GM13977 (cell line): ENCODE measurements around the gene PLA2R1.

Source experiments
- DNase-seq: peaks from one replicate; pipeline ENCODE4 v3.0.0; 2012; ENCODE audit warnings: low spot score
- in situ Hi-C: fragments of 300-500 bp; cut with MboI; formaldehyde crosslinking; loops from one replicate; pipeline ENCODE4 v1.12.0; 2022; ENCODE audit warnings: low sequenced_read_pairs, low pct_unique_long_range_greater_than_20kb, mixed read lengths, inconsistent platforms; ENCODE audit not compliant: unreplicated experiment
- TF ChIP-seq, protein P1 (sequence below): IDR thresholded peaks from 2 replicates; pipeline ENCODE4 v1.5.1; 2012; ENCODE audit warnings: mild to moderate bottlenecking, control low read depth; ENCODE audit not compliant: insufficient read depth; ENCODE audit errors: extremely low read depth, missing control alignments

The PLA2R1 gene

DNA sequence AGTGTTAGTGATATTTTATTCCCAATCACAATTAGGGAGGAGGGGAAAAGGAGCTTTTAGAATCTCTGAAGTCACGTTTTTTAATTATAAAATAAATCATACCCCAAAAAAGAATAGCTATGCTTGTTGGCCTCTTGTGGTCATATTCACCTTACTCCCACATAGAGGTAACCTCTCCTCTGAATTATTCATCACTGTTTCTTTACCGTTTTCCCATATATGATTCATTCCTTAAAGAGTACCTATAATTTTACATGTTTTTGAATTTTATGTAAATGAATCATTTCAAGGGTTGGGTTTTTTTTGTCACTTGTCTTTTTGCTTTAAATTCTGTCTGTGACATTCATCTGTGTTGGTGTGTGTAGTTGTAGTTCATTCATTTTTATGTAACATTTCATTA is 153.8 kb downstream of the PLA2R1 start:
- no peak for DNase-seq
- TF ChIP-seq, protein P1, sequence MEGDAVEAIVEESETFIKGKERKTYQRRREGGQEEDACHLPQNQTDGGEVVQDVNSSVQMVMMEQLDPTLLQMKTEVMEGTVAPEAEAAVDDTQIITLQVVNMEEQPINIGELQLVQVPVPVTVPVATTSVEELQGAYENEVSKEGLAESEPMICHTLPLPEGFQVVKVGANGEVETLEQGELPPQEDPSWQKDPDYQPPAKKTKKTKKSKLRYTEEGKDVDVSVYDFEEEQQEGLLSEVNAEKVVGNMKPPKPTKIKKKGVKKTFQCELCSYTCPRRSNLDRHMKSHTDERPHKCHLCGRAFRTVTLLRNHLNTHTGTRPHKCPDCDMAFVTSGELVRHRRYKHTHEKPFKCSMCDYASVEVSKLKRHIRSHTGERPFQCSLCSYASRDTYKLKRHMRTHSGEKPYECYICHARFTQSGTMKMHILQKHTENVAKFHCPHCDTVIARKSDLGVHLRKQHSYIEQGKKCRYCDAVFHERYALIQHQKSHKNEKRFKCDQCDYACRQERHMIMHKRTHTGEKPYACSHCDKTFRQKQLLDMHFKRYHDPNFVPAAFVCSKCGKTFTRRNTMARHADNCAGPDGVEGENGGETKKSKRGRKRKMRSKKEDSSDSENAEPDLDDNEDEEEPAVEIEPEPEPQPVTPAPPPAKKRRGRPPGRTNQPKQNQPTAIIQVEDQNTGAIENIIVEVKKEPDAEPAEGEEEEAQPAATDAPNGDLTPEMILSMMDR = no peak
- in situ Hi-C loops = no loop called here

DNA sequence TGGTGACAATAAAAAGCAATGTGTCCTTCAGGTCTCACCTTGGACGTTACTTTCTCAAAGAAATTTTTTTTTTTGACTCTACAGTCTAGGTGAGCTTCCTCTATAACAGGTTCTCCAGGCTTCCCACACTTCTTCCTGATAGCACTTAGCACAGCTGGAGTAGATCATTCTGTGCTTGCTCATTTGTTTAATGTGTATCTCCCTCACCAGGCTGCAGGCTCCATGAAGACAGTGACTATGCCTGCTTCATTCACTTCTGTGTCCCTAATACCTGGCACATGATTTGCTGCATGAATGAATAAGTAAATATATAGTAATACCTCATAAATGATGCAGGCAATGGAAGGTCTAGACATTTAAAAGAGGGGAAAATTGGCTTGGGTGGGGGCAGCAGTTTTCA is 154.5 kb downstream of the PLA2R1 start:
- TF ChIP-seq, protein P1 = no peak
- in situ Hi-C loops = no loop called here
- DNase-seq = no peak

DNA sequence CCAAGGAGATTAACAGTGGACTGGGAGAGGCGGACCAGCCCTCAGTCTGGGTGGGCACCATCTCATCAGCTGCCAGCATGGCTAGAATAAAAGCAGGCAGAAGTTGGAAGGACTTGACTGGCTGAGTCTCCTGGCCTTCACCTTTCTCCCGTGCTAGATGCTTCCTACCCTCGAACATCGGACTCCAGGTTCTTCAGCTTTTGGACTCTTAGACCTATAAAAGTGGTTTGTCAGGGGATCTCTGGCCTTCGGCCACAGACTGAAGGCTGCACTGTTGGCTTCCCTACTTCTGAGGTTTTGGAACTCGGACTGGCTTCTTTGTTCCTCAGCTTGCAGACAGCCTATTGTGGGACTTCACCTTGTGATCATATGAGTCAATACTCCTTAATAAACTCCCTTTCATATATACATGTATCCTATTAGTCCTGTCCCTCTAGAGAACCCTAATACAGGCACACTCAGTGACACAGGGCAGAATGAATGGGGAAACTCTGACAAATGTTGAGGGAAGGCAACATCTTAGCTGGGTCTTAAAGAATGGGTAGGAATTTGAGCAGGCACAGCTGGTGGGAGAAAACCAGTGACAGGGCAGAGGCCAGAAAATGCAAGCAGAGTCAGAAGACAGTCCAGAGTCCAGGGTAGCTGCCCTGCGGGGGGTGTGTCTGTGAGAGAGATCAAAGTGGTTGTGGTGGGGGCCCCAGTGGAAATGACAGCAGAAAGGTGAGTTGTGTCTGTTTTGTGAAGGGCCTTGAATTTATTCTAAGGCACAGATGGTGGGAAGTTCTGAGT is 156.3 kb downstream of the PLA2R1 start:
- TF ChIP-seq, protein P1 = no peak
- no peak for DNase-seq
- in situ Hi-C loops = no loop called here

DNA sequence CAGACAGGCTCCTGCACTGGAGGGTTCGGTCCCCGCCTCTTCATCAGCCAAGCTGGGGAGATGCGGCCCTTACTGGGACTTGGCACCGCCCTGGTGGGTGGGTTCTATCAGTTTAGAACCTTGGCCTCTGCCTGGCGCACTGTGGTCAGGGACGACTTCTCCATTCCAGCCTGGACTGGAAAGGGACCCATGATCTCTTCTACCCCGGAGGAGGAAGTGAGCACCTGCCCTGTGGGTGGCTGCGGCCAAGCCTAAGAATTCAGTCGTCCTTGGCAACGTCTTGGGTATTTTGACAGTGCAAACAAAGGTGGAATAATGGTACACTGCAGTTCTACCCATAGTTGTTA is 157.5 kb downstream of the PLA2R1 start:
- in situ Hi-C loops = no loop called here
- TF ChIP-seq, protein P1 = no peak
- peak; percentile 45 for DNase-seq

DNA sequence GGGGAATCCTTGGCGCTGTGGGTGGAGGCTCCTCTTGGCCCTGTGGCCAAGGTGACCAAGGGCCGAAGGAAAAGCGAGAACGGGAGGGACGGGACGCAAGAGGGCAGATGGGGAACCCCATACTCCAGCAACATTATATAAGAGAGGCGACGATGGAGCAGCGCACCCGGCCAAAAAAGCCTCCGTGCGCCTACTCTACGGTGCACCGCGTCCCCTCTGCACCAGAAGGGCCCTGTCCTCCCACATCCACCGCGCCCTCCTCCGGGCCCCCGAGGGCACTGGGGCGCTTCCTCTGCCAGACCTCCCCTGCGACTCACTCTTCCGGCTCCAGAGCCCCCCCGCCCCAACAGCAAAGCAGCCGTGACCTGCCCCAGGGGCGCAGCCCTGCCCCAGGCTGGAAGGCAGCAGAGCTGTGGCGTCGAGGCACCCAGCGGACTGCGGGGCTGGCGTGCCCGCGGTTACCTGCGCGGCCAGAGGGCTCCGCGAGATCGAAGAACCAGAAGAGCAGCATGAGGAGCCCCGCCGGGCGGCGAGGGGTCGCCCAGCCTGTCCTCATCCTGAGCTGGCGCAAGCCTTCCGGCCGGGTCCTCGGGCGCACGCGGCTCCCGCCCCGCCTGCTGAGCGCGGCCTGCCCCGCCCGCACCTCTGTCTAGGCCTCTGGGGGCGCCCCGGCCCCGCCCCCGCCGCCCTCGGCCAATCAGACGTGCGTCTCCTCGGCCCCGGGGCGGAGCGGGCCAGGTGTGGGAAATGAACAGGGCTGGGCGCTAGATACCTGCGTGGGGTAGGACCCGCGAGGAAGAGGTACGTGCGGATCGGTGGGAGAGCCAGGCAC is 158.1 kb downstream of the PLA2R1 start, which contains the start of gene LY75:
TSS of gene LY75 (minus strand) at position 630 of the 832 bp plus-strand sequence.
- TF ChIP-seq, protein P1 = no peak
- peak; percentile 91 for DNase-seq
- in situ Hi-C loops = no loop called here

DNA sequence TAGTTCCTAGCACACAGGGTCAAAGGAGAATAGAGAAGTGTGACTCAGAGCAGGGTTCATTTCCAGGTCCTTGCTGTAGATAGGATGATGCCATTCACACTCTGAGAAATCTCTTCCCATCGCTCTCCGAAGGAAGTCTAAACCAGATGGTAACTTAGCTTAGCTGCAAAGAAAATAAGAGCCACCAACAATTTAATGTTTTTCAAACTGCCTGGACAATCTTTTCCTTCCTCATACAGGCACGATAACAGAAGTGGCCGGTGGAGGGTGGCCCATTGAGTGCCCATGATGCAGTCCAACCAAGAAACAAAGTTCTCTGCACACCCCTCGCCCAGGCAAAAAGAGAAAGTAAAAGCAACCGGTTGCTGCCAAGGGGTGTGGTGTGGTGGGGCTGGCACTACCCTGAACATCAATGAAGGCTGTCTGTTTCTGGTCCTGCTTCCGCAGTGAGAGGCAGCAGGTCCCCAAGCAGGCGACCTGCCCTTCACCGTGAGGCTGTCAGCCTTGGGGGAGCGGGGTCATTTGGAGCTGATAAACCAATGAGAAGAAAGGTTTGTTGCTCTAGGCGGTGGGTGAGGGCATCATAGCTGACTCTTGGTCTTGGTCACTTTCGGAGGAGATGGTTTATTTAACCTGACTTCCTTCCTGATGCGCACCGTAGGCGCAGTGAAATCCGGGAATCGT is 158.8 kb downstream of the PLA2R1 start:
- TF ChIP-seq, protein P1 = no peak
- peak; percentile 35 for DNase-seq
- in situ Hi-C loops = no loop called here
